GM19455 (cell line): Measurements from ENCODE around the gene RBMS3.
"Not testable (repeated sequence)": the region's sequence is repeated elsewhere in the genome, so short reads cannot be mapped to it uniquely, and the experiment has no call there.

Source experiments
- ATAC-seq: cut with Tn5 transposase; IDR thresholded peaks from one replicate; pipeline ENCODE4 v1.9.1; 2021; ENCODE audit not compliant: unreplicated experiment

RBMS3 gene

GRCh38 chr3:29382409-29382808 lies 101.5 kb downstream of the RBMS3 start:
- no peak for ATAC-seq

DNA sequence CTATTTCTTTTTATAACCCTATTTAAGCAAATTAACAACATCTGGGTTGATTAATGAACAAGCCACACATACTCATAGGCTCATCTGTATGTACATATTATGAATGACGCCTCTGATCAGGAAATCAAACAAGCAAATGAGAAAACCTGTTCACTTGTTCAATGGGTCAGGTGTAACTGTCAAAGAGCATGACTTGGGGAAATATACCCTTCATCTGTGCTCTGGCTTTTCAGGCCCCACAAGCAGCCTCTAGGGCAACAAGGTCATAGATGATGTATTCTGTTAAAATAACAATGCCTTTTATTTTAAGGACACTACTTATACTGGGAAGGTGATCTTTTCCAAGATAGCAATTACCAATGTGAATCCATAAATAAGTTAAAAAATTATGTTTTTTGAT lies 102.0 kb downstream of the RBMS3 start:
- ATAC-seq = no peak

GRCh38 chr3:29384640-29385039 lies 103.8 kb downstream of the RBMS3 start:
- ATAC-seq = no peak

DNA sequence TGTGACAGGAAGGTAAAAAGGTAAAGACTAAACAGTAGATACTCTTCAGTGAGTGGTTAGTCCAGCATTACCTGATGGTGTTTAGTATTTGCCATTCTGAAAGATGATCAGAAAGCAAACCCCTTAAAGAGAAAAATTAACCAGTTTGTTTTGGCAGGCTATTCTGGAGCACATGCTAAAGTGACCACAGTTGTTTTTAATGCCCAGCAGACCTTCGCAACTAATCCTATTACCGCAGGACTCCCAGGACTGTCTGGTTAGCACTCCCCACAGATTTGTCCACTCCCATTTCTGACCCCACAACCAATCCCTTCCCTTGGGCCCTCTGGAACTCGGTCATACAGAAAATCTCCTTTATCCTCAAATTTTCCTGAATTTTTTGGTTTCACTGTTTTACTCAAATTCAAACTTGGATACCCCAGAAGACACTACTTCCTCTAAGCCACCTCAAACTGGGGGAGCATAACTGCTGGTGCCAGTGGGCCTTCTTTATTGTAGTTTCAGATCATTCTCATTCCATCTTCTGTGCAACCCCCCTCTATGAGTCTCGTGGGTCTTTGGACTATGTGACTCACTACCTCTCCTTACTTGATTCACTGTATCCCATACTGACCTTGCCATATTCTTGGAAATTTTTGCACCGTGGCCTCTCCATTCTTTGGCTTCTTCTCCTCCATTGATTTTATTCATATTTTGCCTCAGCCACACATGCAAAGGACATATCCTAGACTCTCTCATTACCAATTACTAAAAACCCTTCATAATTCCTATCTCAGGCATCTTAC lies 104.4 kb downstream of the RBMS3 start:
- ATAC-seq = no peak

- ATAC-seq = no peak
Measured at GRCh38 chr3:29389362-29389761, 108.5 kb downstream of the RBMS3 start.

DNA sequence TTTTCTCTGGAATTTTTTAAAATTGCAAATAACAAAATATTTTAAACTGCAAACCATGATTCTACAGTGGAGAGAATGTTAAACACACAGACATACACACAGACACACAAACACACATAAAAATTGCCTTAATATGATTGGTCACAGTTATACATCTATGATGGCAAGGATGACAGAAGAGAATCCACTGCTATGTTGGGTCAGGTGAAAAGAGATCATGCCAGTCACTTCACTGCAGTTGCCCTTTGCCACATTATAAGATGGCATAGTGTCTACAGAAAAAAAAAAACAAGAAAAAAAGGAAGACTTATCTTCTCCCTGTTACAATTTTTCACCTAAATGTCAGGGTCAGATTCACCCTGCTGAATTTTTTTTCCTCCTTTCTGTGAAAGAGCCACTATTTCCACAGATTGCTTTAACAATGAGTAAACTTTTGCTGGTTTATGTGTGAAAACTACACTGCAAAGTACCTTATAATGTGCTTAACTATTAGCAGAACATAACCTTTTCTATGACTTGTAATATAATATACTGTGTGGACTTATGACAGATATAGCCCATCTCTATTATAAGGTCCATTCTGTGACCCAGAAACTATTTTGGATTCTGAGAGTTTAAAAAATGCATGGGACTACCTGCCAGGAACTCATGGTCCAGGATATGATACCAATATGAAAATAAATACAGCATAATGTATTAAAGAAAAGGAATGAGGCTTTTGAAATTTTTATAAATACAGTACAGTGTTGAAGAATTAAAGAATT lies 111.9 kb downstream of the RBMS3 start:
- ATAC-seq = no peak

- ATAC-seq = not testable (repeated sequence)
Measured at GRCh38 chr3:29393946-29394345, 113.1 kb downstream of the RBMS3 start.

DNA sequence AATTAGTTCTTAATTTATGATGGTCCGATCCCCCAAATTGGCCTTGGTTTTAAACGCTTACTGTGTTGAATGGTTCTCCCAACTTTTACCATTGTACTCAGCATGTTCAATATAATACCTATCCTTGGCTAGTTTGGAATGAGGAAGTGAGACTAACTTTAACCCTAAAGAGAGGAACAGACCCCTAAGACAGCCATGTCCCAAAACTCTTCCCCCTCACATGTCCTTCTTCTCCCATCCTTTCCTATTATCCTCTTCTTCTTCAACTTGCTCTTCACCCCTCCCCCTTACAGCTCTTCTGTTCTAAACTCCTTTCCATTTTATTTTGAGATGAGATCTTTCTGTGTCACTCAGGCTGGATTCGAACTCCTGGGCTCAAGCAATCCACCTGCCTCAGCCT lies 116.5 kb downstream of the RBMS3 start:
- ATAC-seq = no peak

DNA sequence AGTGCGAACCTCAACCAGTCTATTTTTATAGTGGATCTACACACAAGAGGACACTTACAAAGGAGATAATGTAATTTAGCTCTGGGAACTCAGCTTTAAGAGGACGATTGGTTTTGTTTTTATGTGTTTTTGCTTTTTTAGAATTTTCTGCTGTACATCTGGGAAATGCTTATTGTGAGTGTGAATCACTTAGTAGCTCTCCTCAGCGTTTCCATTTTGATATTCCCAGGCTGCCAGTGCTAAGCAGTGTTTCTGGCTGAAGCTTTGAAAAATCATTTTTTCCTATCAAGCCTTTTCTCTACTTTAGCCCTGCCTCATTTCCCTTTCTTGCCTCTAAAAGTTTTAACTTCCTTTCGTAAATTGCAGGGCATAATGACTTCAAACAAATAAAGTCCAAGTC lies 117.9 kb downstream of the RBMS3 start:
- ATAC-seq = no peak

GRCh38 chr3:29406291-29406832 lies 125.5 kb downstream of the RBMS3 start:
- ATAC-seq = no peak

DNA sequence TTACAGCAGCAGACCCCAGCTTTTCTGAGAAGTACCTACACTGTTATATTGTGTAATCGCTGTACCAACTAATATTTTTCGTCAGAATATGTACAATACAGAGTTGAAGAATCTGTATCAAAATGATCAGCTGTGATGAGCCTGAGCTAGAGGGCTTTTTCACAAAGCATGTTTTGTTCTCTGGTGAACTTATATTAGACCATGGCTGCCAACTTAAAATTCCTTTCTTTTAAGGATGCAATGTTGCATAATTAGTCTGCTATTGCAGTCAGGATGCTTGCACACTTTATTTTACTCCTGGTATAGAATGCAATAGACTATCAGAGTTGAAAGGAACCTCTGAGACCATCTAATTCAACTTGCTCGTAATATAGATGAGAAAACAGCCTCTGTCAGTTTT lies 127.8 kb downstream of the RBMS3 start:
- no peak for ATAC-seq

DNA sequence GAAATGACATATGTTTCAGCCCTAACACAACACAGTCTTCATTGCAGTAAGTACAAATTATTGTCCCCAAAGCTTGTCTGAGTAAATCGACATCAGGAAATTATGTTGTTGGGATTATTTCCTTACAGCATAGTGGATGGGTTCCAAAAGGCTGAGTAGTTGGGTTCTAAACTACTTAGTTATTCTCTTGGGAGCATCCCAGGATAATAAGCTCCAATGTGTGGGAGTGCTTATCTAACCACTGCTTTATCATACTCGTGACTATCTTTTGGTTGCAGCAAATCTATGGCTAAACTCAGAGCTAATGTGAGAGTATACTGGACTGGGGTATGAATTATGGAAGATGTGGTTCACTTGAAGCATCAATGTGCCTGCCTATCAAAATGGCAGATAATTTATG lies 128.5 kb downstream of the RBMS3 start:
- ATAC-seq = no peak

- ATAC-seq = no peak
Measured at GRCh38 chr3:29410220-29410619, 129.3 kb downstream of the RBMS3 start.

GRCh38 chr3:29410660-29411405 lies 130.0 kb downstream of the RBMS3 start:
- ATAC-seq = no peak

DNA sequence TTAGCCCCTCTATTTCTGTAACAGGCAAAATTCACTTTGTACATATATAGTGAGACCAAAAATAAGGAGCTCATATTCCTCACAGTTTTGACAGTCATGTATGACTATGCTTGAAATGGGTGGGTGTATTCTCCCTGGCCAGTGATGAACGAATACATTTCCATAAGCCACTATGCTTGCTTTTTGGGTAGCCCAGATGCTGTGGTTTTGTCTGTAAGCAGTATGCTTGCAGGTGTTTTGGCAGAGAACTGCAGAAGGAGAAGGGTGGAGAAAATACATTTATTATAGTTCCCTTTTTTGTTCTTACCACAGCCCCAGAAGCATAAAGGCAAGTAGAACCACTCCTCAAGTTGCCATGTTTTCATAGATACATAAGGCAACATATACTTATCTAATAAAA lies 131.2 kb downstream of the RBMS3 start:
- ATAC-seq = no peak

- ATAC-seq = no peak
Measured at GRCh38 chr3:29414468-29415224, 133.8 kb downstream of the RBMS3 start.

DNA sequence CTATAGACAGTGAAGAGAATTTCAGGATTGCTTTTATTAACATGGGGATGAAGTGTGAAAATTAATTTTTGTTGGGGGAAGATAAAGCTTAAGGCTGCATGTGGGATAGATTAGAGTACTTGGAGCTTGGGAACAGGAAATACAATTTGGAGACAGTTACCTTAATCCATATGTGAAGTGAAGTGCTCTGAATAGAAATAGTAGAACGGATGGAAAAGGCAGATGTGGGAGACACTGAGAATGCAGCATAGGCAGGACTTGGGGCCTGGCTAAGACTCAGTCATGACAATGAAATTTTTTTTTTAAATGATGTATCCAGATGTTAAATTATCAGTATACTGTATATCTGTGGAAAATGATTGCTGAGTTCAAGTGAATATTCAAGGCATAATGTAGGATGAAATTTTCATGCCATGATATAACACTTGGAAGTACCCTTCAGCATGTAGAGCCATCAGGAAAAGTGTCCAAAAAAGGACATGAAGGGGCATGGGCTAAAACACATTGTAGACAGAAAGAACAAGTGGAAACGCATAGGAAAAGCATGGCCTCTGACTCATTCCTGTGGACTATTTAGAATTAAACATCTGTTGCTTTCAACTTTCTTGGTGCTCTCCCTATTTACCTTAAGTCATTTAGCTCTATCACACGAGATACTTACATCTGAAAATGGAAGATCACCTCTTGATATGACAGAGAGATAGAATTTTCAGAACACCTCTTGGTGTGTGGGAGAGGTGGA lies 134.8 kb downstream of the RBMS3 start:
- no peak for ATAC-seq

- no peak for ATAC-seq
Measured at GRCh38 chr3:29416514-29416913, 135.6 kb downstream of the RBMS3 start.

DNA sequence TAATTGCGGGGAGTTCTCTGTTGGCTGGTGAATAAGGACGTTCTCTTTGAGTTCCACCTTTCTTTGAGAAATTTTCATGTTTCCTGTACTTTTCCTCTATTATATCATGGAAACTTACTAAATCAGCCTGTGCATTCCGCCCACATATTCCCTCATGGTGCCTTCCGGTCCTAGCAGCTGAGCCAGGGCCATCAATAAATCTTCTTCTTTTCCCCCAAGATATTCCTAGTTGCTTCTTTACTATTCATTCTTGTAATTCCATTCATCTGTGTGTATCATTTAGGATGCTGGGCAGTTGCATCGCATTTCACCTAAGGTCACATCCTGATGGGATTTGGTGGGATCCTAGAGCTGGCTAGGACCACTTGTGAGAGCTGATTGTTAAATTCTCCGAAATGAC lies 139.2 kb downstream of the RBMS3 start:
- no peak for ATAC-seq
